Measurements from ENCODE around the gene RENBP. TPM values are rescaled to one million over a fixed set of nuclear protein-coding genes. Genes with fewer than 3 reads are reported as not detected.

Gene RENBP
- total and polyA plus RNA-seq, 9 of the 15 experiments (the other 6 are each of a cell fraction or from before 2014, with no cell fraction given), result 0.07 to 14.8 (median 10.6) TPM; not detected in 1

DNA sequence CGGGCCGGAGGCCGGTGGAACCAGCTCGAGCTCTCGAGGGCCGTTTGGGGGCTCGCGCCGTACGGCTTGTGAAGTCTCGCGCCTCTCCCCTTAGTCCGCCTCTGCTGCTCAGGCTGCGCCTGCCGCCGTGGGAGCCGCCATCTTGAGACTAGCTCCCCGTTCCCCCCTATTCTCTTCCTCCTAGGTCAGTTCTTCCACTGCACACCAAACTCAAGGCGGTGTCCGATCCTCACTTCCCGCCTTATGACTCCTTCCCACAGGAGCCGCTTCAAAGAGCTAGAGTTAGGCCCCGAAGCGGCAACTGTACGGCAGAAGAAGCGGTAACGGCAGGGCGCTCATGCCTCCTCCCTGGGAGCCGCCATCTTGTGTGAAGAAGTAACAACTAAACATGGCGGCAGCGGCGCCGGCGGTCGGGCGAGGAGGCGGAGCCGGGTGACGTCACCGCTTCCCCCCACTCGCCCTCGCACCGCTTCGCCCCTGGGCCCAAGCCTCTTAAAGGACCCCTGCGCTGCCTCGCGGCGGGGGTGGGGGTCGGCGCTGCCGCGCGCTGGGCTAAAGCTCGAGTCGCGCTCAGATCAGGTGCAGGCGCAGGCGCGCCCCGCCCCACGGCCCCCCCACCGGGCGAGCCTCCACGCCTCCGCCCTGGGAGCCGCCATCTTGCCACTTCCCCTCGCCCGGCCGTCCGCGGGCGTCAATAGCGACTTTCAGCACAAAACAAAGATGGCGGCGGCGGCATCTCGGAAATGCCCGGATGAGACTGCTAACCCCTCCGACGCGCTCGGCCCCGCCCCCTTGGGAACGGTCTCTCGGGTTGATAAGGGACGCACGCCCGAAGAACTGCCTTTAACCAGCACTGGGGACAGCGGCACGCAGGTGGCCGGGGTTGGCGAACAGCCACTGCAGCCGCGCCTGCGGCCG, 27.3 kb upstream of the RENBP start, which contains the start of gene HCFC1 (continued):
- TF ChIP-seq POLR2A (conservative IDR thresholded peaks at IDR 0.05) (peak; percentile 80), GABPB1 (CRISPR knock-in tag; IDR thresholded peaks at IDR 0.05) (peak; percentile 11), CLOCK (CRISPR knock-in tag; IDR thresholded peaks at IDR 0.05; ENCODE audit: borderline replicate concordance) (no peak), ZNF224 (CRISPR knock-in tag; IDR thresholded peaks at IDR 0.05) (no peak), SMAD1 (IDR thresholded peaks at IDR 0.05; ENCODE audit: low read depth, low read length, partially characterized antibody) (no peak), E2F8 (IDR thresholded peaks at IDR 0.05; ENCODE audit: low read depth, partially characterized antibody) (peak; percentile 15), POLR2AphosphoS5 (IDR thresholded peaks at IDR 0.05; ENCODE audit: control insufficient read depth, insufficient read depth, low read depth, low read length) (peak; percentile 33), KDM5B (IDR thresholded peaks at IDR 0.05; ENCODE audit: insufficient replicate concordance, low read depth, low read length) (peak; percentile 39), ZEB2 (IDR thresholded peaks at IDR 0.05) (no peak), VEZF1 (CRISPR knock-in tag; IDR thresholded peaks at IDR 0.05) (peak; percentile 95), CHD1 (IDR thresholded peaks at IDR 0.05; ENCODE audit: low read length) (peak; percentile 99), RB1 (IDR thresholded peaks at IDR 0.05; ENCODE audit: low read depth) (peak; percentile 63), RBM14 (IDR thresholded peaks at IDR 0.05; ENCODE audit: borderline replicate concordance, insufficient read depth, low read depth, low read length) (0 out of 2 replicates have a peak, but pooled peaks have one; percentile 19), RBFOX2 (IDR thresholded peaks at IDR 0.05; ENCODE audit: low read depth, low read length) (peak; percentile 91), EP400 (IDR thresholded peaks at IDR 0.05) (peak; percentile 80), CSDE1 (IDR thresholded peaks at IDR 0.05) (peak in 1 of 2 experiments; percentile 95; a peak in 2 of 4 replicates), GTF2F1 (IDR thresholded peaks at IDR 0.05; ENCODE audit: low read depth, low read length) (peak; percentile 48; the same call in 1 of the 2 replicates)
- TF ChIP-seq, protein P1, sequence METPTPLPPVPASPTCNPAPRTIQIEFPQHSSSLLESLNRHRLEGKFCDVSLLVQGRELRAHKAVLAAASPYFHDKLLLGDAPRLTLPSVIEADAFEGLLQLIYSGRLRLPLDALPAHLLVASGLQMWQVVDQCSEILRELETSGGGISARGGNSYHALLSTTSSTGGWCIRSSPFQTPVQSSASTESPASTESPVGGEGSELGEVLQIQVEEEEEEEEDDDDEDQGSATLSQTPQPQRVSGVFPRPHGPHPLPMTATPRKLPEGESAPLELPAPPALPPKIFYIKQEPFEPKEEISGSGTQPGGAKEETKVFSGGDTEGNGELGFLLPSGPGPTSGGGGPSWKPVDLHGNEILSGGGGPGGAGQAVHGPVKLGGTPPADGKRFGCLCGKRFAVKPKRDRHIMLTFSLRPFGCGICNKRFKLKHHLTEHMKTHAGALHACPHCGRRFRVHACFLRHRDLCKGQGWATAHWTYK (CRISPR knock-in tag; IDR thresholded peaks at IDR 0.05), result peak; percentile 92
